Psoas muscle (tissue), 8 donors: ENCODE data around the gene INAVA. TPM values are rescaled to one million over a fixed set of nuclear protein-coding genes. Genes with fewer than 3 reads are reported as not detected.

Experiments used
- ATAC-seq, 4 donors: fragments of 200-7000 bp; cut with Tn5 transposase; one replicate each; pipeline ENCODE4 v1.9.1; 2020; ENCODE audit warnings: moderate library complexity in 3 of 4, mild to moderate bottlenecking in 2 of 4
- DNase-seq, 2 donors: peaks; one replicate each; pipeline ENCODE4 v3.0.0-alpha.2; 2020
- H3K27ac ChIP-seq: fragments of 200-600 bp; one replicate; pipeline ENCODE4 v1.8.0; 2022
- H3K27me3 ChIP-seq, 3 donors: fragments of 200-600 bp in 1 of 3; one replicate each; pipeline versions ENCODE4 v1.6.1 to v1.8.0; 2013 to 2022; ENCODE audit warnings: low read length in 2 of 3, mild to moderate bottlenecking in 2 of 3, moderate library complexity in 1 of 3; ENCODE audit not compliant: insufficient read depth in 3 of 3
- H3K36me3 ChIP-seq, 2 donors: fragments of 200-600 bp in 1 of 2; one replicate each; pipeline versions ENCODE4 v1.6.1 to v1.8.0; 2013 to 2022; ENCODE audit warnings: low read depth in 1 of 2, mild to moderate bottlenecking in 1 of 2, moderate library complexity in 1 of 2; ENCODE audit not compliant: insufficient read depth in 1 of 2
- H3K4me1 ChIP-seq: fragments of 200-600 bp; one replicate; pipeline ENCODE4 v1.8.0; 2022
- H3K4me3 ChIP-seq: fragments of 200-600 bp; one replicate; pipeline ENCODE4 v1.8.0; 2022; ENCODE audit warnings: mild to moderate bottlenecking
- H3K9me3 ChIP-seq: fragments of 200-600 bp; one replicate; pipeline ENCODE4 v1.8.0; 2022
- CTCF ChIP-seq: fragments of 200-600 bp; IDR thresholded peaks from one replicate; pipeline ENCODE4 v1.8.0; 2022; ENCODE audit warnings: antibody characterized with exemption
- WGBS, 3 donors: extraction: QIAGEN DNeasy Blood & Tissue Kit; methylation state at CpG; one replicate each; pipeline versions ENCODE4 v1.1.6 to v1.1.7; 2013; 5-methylcytosine and 5-hydroxymethylcytosine counted together
- intact Hi-C, 2 donors: fragments of 100-400 bp; cut with DNase I; formaldehyde crosslinking; loops; one replicate each; pipeline versions ENCODE4 v1.11.0 to v1.14.2; 2022
- polyA plus RNA-seq, 3 donors: library from polyadenylated mRNA; stranded (reverse); fragments of 200-250 nt; gene quantifications; one replicate each; pipeline ENCODE4 v1.2.3, GENCODE V29; 2013
- total RNA-seq, 4 donors: library from RNA; stranded (reverse); fragmentation: NEBNext Ultra II Directional in 2 of 4; extraction: Animal tissue kit (Norgen Biotek cat#: 25700) in 2 of 4; gene quantifications; one replicate each; pipeline versions ENCODE4 v1.2.1 to v1.2.4, GENCODE V29; 2021 to 2023
- donor health status: healthy with polysubstance abuse.
- donor health status: DM: no; HTN: no; CAD: no; lungs with moderate emphysema.
- donor health status: Bipolar disorder and iron deficiency.
- donor health status: healthy.
- donor health status: DM: yes; HTN: yes; CAD: no.
- donor health status: DM: no; HTN: no; CAD: no.
- donor health status: DM: no; HTN: no; CAD: no.
- donor health status: DM: yes; HTN: yes; CAD: no.

The INAVA gene
- total and polyA plus RNA-seq, 7 donors = 0.04 TPM; not detected in 6

DNA sequence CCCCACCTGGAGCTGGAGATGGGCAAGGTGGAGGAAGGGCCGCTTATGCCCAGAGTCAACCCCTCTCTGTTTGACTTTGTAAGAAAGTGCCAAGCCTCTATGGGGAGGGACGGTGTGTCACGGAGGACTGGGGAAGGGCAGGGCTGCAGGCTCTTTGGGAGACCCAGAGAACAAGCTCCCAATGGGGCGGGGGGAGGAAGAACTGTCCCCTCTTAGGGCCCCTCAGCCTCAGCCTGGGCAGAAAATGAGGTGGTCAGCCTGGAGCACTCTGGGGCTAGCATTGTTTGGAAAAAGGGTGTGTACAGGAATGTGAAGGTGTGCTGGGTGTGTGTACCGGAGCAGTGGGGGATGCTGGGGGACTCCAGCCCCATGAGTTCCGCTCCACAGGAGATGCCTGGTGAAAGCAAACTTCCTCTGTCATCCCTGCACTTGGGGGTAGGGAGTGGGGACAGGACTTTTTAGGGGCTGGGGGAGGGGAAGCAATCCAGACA, 1.2 kb upstream of the INAVA start:
- peaks cover 11% of the 10 kb centered on the region for H3K4me1 ChIP-seq
- intact Hi-C loops = loop anchor here in 1 of 2 donors (10.0 kb wide), 1 partner anchor 151 kb away; no protein-coding TSS in a partner anchor
- ATAC-seq = no peak
- peaks cover 0 to 32% (median 19%) of the 10 kb centered on the region in 3 donors for H3K27me3 ChIP-seq
- H3K27ac ChIP-seq = no peak overlapping the region
- H3K4me3 ChIP-seq = no peak overlapping the region
- no peaks in the 10 kb centered on the region for H3K9me3 ChIP-seq
- no peak for TF ChIP-seq CTCF
- 84 to 88% (median 85%) methylated on average over 6 of the region's 6 CpGs for WGBS, 3 donors
- no peak for DNase-seq
- no peaks in the 10 kb centered on the region for H3K36me3 ChIP-seq

- TF ChIP-seq CTCF = no peak
- H3K36me3 ChIP-seq = no peaks in the 10 kb centered on the region
- H3K4me3 ChIP-seq = no peak overlapping the region
- peaks cover 11% of the 10 kb centered on the region for H3K4me1 ChIP-seq
- DNase-seq (no peak), ATAC-seq (no peak)
- no peaks in the 10 kb centered on the region for H3K9me3 ChIP-seq
- no peak overlapping the region for H3K27ac ChIP-seq
- 75 to 85% (median 82%) methylated on average over 8 of the region's 8 CpGs for WGBS, 3 donors
- intact Hi-C loops = loop anchor here in 1 of 2 donors (10.0 kb wide), 1 partner anchor 149 kb away; no protein-coding TSS in a partner anchor
- peaks cover 0 to 29% (median 17%) of the 10 kb centered on the region in 3 donors for H3K27me3 ChIP-seq
Measured at GRCh38 chr1:200895443-200895789, 716 bp downstream of the INAVA start.

GRCh38 chr1:200895801-200896530, 1.3 kb downstream of the INAVA start:
- Histone ChIP-seq H3K27me3 (peaks cover 0 to 23% (median 13%) of the 10 kb centered on the region in 3 donors), H3K9me3 (no peaks in the 10 kb centered on the region), H3K4me3 (no peak overlapping the region), H3K4me1 (peaks cover 10% of the 10 kb centered on the region), H3K36me3 (no peaks in the 10 kb centered on the region), H3K27ac (no peak overlapping the region)
- 84 to 90% (median 86%) methylated on average over 9 of the region's 9 CpGs for WGBS, 3 donors
- no peak for TF ChIP-seq CTCF
- no peak for DNase-seq
- intact Hi-C loops = loop anchor here in 1 of 2 donors (10.0 kb wide), 1 partner anchor 149 kb away; no protein-coding TSS in a partner anchor
- ATAC-seq = no peak

- H3K9me3 ChIP-seq = no peaks in the 10 kb centered on the region
- ATAC-seq = no peak
- H3K27me3 ChIP-seq = peaks cover 0 to 18% (median 10%) of the 10 kb centered on the region in 3 donors
- intact Hi-C loops = loop anchor here in 1 of 2 donors (10.0 kb wide), 1 partner anchor 148 kb away; no protein-coding TSS in a partner anchor
- peaks cover 3% of the 10 kb centered on the region for H3K4me1 ChIP-seq
- TF ChIP-seq CTCF = no peak
- no peak for DNase-seq
- WGBS, 3 donors = 82 to 83% (median 82%) methylated on average over 10 of the region's 10 CpGs
- no peaks in the 10 kb centered on the region for H3K36me3 ChIP-seq
- no peak overlapping the region for H3K4me3 ChIP-seq
- no peak overlapping the region for H3K27ac ChIP-seq
Measured at GRCh38 chr1:200896531-200897196, 2.0 kb downstream of the INAVA start.
